Measurements from ENCODE around the gene DDX39B.

Gene DDX39B

DNA sequence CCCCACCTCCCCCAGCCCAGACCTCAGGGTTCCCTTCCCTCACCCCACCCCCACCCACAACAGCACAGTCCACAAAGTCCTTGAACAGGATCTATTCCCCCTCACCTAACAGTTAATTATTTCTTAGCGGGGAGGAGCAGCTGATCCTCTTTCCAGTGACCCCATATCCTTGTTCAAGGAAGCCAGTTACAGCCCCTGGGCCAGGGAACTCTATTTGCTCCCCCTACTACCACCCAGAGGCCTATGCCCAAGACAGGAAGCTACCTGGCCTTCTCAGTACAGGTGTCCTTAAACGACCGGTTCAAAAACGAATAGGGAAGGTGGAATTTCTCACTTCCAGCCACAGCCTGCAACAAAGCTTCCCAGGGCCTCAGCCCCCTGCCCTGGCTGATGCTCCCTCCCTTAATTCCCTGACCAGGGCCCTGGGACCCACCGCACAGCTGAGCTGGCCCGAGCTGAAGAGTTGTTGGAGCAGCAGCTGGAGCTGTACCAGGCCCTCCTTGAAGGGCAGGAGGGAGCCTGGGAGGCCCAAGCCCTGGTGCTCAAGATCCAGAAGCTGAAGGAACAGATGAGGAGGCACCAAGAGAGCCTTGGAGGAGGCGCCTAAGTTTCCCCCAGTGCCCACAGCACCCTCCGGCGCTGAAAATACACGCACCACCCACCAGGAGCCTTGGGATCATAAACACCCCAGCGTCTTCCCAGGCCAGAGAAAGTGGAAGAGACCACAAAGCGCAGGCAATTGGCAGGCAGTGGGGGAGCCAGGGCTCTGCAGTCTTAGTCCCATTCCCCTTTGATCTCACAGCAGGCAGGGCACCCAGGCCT, 12.3 kb downstream of the DDX39B start:
- TF ChIP-seq, protein P1, sequence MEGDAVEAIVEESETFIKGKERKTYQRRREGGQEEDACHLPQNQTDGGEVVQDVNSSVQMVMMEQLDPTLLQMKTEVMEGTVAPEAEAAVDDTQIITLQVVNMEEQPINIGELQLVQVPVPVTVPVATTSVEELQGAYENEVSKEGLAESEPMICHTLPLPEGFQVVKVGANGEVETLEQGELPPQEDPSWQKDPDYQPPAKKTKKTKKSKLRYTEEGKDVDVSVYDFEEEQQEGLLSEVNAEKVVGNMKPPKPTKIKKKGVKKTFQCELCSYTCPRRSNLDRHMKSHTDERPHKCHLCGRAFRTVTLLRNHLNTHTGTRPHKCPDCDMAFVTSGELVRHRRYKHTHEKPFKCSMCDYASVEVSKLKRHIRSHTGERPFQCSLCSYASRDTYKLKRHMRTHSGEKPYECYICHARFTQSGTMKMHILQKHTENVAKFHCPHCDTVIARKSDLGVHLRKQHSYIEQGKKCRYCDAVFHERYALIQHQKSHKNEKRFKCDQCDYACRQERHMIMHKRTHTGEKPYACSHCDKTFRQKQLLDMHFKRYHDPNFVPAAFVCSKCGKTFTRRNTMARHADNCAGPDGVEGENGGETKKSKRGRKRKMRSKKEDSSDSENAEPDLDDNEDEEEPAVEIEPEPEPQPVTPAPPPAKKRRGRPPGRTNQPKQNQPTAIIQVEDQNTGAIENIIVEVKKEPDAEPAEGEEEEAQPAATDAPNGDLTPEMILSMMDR (IDR thresholded peaks at IDR 0.05; ENCODE audit: poor library complexity, severe bottlenecking) = no peak
- peak; percentile 31 for ATAC-seq (ENCODE audit: low read depth)
- H3K9me3 ChIP-seq (ENCODE audit: severe bottlenecking) = no peaks in the 10 kb centered on the region
- no peak overlapping the region for H3K27ac ChIP-seq (ENCODE audit: poor library complexity, severe bottlenecking)
- no peaks in the 10 kb centered on the region for H3K4me1 ChIP-seq (ENCODE audit: insufficient read depth, poor library complexity, severe bottlenecking)
- no peak overlapping the region for H3K4me3 ChIP-seq (ENCODE audit: severe bottlenecking)
- H3K36me3 ChIP-seq (ENCODE audit: low read depth) = peaks cover 46% of the 10 kb centered on the region
- no peaks in the 10 kb centered on the region for H3K27me3 ChIP-seq (ENCODE audit: insufficient read depth, poor library complexity, severe bottlenecking)
- DNase-seq (ENCODE audit: low spot score) = no peak

GRCh38 chr6:31528821-31529328, 12.9 kb downstream of the DDX39B start, which contains the start of gene MCCD1:
TSS of gene MCCD1 (plus strand) at chr6:31528962. CDS start at chr6:31529015, 53 bp downstream.
- Histone ChIP-seq H3K27ac (ENCODE audit: poor library complexity, severe bottlenecking) (no peak within 1 kb of the TSS), H3K4me1 (ENCODE audit: insufficient read depth, poor library complexity, severe bottlenecking) (no peaks in the 10 kb centered on the region), H3K4me3 (ENCODE audit: severe bottlenecking) (no peak within 1 kb of the TSS), H3K9me3 (ENCODE audit: severe bottlenecking) (no peaks in the 10 kb centered on the region), H3K36me3 (ENCODE audit: low read depth) (peaks cover 39% of the 10 kb centered on the region), H3K27me3 (ENCODE audit: insufficient read depth, poor library complexity, severe bottlenecking) (no peaks in the 10 kb centered on the region)
- no peak for DNase-seq (ENCODE audit: low spot score)
- ATAC-seq (ENCODE audit: low read depth) = peak; percentile 13
- TF ChIP-seq, protein P1 (IDR thresholded peaks at IDR 0.05; ENCODE audit: poor library complexity, severe bottlenecking) = no peak

DNA sequence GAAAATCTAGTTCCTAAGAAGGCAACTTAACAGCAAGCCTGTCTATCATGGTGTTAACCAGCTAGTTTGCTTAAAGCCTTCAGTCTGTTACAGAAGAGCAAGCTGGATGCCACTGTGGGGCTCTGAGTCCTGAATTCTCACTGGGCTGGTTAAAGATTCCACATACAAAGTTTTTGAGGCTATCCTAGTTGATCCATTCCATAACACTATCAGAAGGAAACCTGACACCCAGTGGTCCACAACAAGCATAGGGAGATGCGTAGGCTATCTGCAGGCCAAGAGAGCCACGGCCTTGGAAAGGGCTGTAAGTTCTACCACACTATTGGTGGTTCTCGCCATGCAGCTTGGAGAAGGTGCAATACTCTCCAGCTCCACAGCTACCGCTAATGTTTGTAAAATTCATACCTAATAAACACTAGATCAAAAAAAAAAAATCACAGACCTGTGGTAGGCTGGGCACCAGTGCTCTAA, 13.5 kb downstream of the DDX39B start:
- no peaks in the 10 kb centered on the region for H3K9me3 ChIP-seq (ENCODE audit: severe bottlenecking)
- H3K27me3 ChIP-seq (ENCODE audit: insufficient read depth, poor library complexity, severe bottlenecking) = no peaks in the 10 kb centered on the region
- no peak for DNase-seq (ENCODE audit: low spot score)
- H3K4me3 ChIP-seq (ENCODE audit: severe bottlenecking) = no peak overlapping the region
- TF ChIP-seq, protein P1 (IDR thresholded peaks at IDR 0.05; ENCODE audit: poor library complexity, severe bottlenecking) = no peak
- H3K27ac ChIP-seq (ENCODE audit: poor library complexity, severe bottlenecking) = no peak overlapping the region
- peaks cover 34% of the 10 kb centered on the region for H3K36me3 ChIP-seq (ENCODE audit: low read depth)
- no peaks in the 10 kb centered on the region for H3K4me1 ChIP-seq (ENCODE audit: insufficient read depth, poor library complexity, severe bottlenecking)
- peak; percentile 4; the same call in 2 of the 3 replicates for ATAC-seq (ENCODE audit: low read depth)

DNA sequence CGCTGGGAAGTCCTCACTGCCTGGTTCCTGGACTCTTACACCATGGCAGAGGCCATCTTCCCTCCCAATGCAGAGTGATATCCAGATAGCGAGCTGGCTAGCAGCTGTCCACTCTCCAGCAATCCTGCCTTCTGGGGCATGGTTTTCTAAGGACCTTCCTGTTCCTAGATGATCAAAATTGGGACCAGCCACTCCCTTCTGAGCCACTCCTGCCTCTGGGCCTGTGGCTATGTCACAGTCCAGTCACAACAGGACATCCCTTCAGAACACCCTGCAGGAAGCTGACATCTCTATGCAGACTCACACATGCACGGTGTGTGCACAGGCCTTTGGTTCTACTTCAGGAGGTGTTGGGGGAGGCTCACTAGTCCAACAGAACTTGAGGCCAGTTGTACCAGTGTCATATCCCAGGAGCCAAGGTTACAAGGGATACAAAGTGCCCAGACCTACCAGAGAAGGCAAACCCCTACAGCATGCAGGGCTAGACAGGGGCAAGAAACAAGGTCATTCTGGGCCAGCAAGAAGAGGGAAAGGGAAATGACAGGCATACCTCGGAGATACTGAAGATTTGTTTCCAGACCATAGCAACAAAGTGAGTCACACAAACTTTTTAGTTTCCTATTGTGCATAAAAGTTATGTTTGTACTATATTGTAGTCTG, 15.7 kb downstream of the DDX39B start:
- DNase-seq (ENCODE audit: low spot score) (no peak), ATAC-seq (ENCODE audit: low read depth) (peak; percentile 5; the same call in 1 of the 3 replicates)
- Histone ChIP-seq H3K4me3 (ENCODE audit: severe bottlenecking) (no peak overlapping the region), H3K27ac (ENCODE audit: poor library complexity, severe bottlenecking) (no peak overlapping the region), H3K27me3 (ENCODE audit: insufficient read depth, poor library complexity, severe bottlenecking) (no peaks in the 10 kb centered on the region), H3K9me3 (ENCODE audit: severe bottlenecking) (no peaks in the 10 kb centered on the region), H3K4me1 (ENCODE audit: insufficient read depth, poor library complexity, severe bottlenecking) (no peaks in the 10 kb centered on the region), H3K36me3 (ENCODE audit: low read depth) (peaks cover 12% of the 10 kb centered on the region)
- TF ChIP-seq, protein P1 (IDR thresholded peaks at IDR 0.05; ENCODE audit: poor library complexity, severe bottlenecking) = no peak

Data from RWPE2 (cell line).